WTC11 (cell line): Measurements from ENCODE around the gene NUSAP1. TPM values are rescaled to one million over a fixed set of nuclear protein-coding genes. Genes with fewer than 3 reads are reported as not detected.
A peak's percentile ranks its signal among the peaks of the same experiment; 100 is the strongest.

Experiments
- ATAC-seq: fragments of 200-7000 bp; cut with Tn5 transposase; 2 replicates; pipeline ENCODE4 v1.10.0; 2021; ENCODE audit warnings: mild to moderate bottlenecking, moderate library complexity
- CTCF ChIA-PET: fragments of 300-600 bp; sonication (Branson Sonifier 250); formaldehyde crosslinking; loops from one replicate; lab custom pipeline; 2021; ENCODE audit warnings: antibody characterized with exemption; lab: Charles Lee
- POLR2A ChIA-PET: fragments of 350-600 bp; sonication (Branson Sonifier 250); formaldehyde crosslinking; loops from one replicate; lab custom pipeline; 2021; ENCODE audit warnings: antibody characterized with exemption; lab: Charles Lee
- DNase-seq: peaks from one replicate; pipeline ENCODE4 v3.0.0; 2021; ENCODE audit warnings: low spot score
- H3K27ac Mint-ChIP-seq: 2 replicates; pipeline ENCODE4 v1.8.0; 2021; ENCODE audit warnings: mixed read lengths
- H3K27me3 Mint-ChIP-seq: 2 replicates; pipeline ENCODE4 v1.8.0; 2021; ENCODE audit warnings: low read depth, mild to moderate bottlenecking, moderate library complexity, mixed read lengths
- H3K36me3 Mint-ChIP-seq: 2 replicates; pipeline ENCODE4 v1.8.0; 2021; ENCODE audit warnings: mixed read lengths
- H3K4me1 Mint-ChIP-seq: 2 replicates; pipeline ENCODE4 v1.8.0; 2022; ENCODE audit warnings: mixed read lengths
- H3K4me3 Mint-ChIP-seq: 2 replicates; pipeline ENCODE4 v1.8.0; 2021; ENCODE audit warnings: mild to moderate bottlenecking, moderate library complexity, mixed read lengths
- H3K9me3 Mint-ChIP-seq: 2 replicates; pipeline ENCODE4 v1.8.0; 2021; ENCODE audit warnings: mixed read lengths
- ATF1 ChIP-seq: sonication (generic); formaldehyde crosslinking; IDR thresholded peaks from 2 replicates; pipeline ENCODE4 v1.8.1; 2023; ENCODE audit warnings: mild to moderate bottlenecking, moderate library complexity, missing genetic modification reagents
- CREM ChIP-seq: sonication (generic); formaldehyde crosslinking; IDR thresholded peaks from 2 replicates; pipeline ENCODE4 v1.8.1; 2022; ENCODE audit warnings: mild to moderate bottlenecking, missing genetic modification reagents, moderate library complexity
- JAZF1 ChIP-seq: fragments of 250-450 bp; sonication (Bioruptor Pico); IDR thresholded peaks from 2 replicates; pipeline ENCODE4 v1.9.0; 2021; ENCODE audit warnings: moderate library complexity, mild to moderate bottlenecking, inconsistent platforms
- KAT7 ChIP-seq: sonication (generic); formaldehyde crosslinking; IDR thresholded peaks from 2 replicates; pipeline ENCODE4 v1.8.1; 2023; ENCODE audit warnings: missing genetic modification reagents, mild to moderate bottlenecking, borderline replicate concordance
- NFATC4 ChIP-seq: fragments of 250-450 bp; sonication (Bioruptor Pico); IDR thresholded peaks from 2 replicates; pipeline ENCODE4 v1.9.0; 2021; ENCODE audit warnings: mild to moderate bottlenecking
- NFYB ChIP-seq: sonication (generic); formaldehyde crosslinking; conservative IDR thresholded peaks from 2 replicates; pipeline ENCODE4 v1.8.0; 2022; ENCODE audit warnings: low read depth, missing genetic modification reagents
- NR2C2 ChIP-seq: sonication (generic); formaldehyde crosslinking; IDR thresholded peaks from 2 replicates; pipeline ENCODE4 v1.8.0; 2022; ENCODE audit warnings: mild to moderate bottlenecking, missing genetic modification reagents
- NR3C1 ChIP-seq: sonication (generic); formaldehyde crosslinking; conservative IDR thresholded peaks from 2 replicates; pipeline ENCODE4 v1.8.1; 2023; ENCODE audit warnings: low read depth, mild to moderate bottlenecking, missing genetic modification reagents
- OVOL2 ChIP-seq: fragments of 250-450 bp; sonication (Bioruptor Pico); IDR thresholded peaks from 2 replicates; pipeline ENCODE4 v1.9.0; 2021; ENCODE audit warnings: mild to moderate bottlenecking, borderline replicate concordance
- SMAD4 ChIP-seq: sonication (generic); formaldehyde crosslinking; IDR thresholded peaks from 2 replicates; pipeline ENCODE4 v1.8.0; 2022; ENCODE audit warnings: mild to moderate bottlenecking, missing genetic modification reagents
- SOX15 ChIP-seq: fragments of 250-450 bp; sonication (Bioruptor Pico); IDR thresholded peaks from 2 replicates; pipeline ENCODE4 v1.9.0; 2021; ENCODE audit warnings: mild to moderate bottlenecking
- TEAD1 ChIP-seq: sonication (generic); formaldehyde crosslinking; IDR thresholded peaks from 2 replicates; pipeline ENCODE4 v1.8.0; 2022; ENCODE audit warnings: mild to moderate bottlenecking, missing genetic modification reagents
- TP53 ChIP-seq: sonication (generic); formaldehyde crosslinking; IDR thresholded peaks from 2 replicates; pipeline ENCODE4 v1.8.1; 2023; ENCODE audit warnings: mild to moderate bottlenecking, missing genetic modification reagents
- ZBTB21 ChIP-seq: sonication (generic); formaldehyde crosslinking; IDR thresholded peaks from 2 replicates; pipeline ENCODE4 v1.8.1; 2023; ENCODE audit warnings: mild to moderate bottlenecking, missing genetic modification reagents, borderline replicate concordance
- ZNF232 ChIP-seq: sonication (generic); formaldehyde crosslinking; IDR thresholded peaks from 2 replicates; pipeline ENCODE4 v1.8.0; 2022; ENCODE audit warnings: mild to moderate bottlenecking, missing genetic modification reagents
- ZNF396 ChIP-seq: fragments of 250-450 bp; sonication (Bioruptor Pico); IDR thresholded peaks from 2 replicates; pipeline ENCODE4 v1.8.0; 2021; ENCODE audit warnings: mild to moderate bottlenecking, moderate library complexity, borderline replicate concordance
- total RNA-seq: library from RNA; stranded (reverse); gene quantifications from 3 replicates; pipeline ENCODE4 v1.2.3, GENCODE V29; 2021
- TF ChIP-seq, protein P1 (sequence below): sonication (generic); formaldehyde crosslinking; IDR thresholded peaks from 2 replicates; pipeline ENCODE4 v1.8.1; 2022; ENCODE audit warnings: low read depth, mild to moderate bottlenecking, moderate library complexity, missing genetic modification reagents, borderline replicate concordance
- TF ChIP-seq, protein P2 (sequence below): fragments of 200-600 bp; IDR thresholded peaks from 2 replicates; pipeline ENCODE4 v1.8.0; 2022; ENCODE audit warnings: antibody characterized with exemption
- TF ChIP-seq, protein P3 (sequence below): sonication (generic); formaldehyde crosslinking; conservative IDR thresholded peaks from 2 replicates; pipeline ENCODE4 v1.8.1; 2023; ENCODE audit warnings: mild to moderate bottlenecking, low read depth, missing genetic modification reagents, moderate library complexity
- TF ChIP-seq, protein P4 (sequence below): fragments of 250-450 bp; sonication (Bioruptor Pico); IDR thresholded peaks from 2 replicates; pipeline ENCODE4 v1.9.0; 2021; ENCODE audit warnings: mild to moderate bottlenecking
- TF ChIP-seq, protein P5 (sequence below): sonication (generic); formaldehyde crosslinking; IDR thresholded peaks from 2 replicates; pipeline ENCODE4 v1.8.1; 2022; ENCODE audit warnings: missing genetic modification reagents, borderline replicate concordance
- TF ChIP-seq, protein P6 (sequence below): sonication (generic); formaldehyde crosslinking; IDR thresholded peaks from 2 replicates; pipeline ENCODE4 v1.8.0; 2022; ENCODE audit warnings: mild to moderate bottlenecking, missing genetic modification reagents

Gene NUSAP1
- total RNA-seq, 1 experiment from 2014 or later, result 135 TPM

DNA sequence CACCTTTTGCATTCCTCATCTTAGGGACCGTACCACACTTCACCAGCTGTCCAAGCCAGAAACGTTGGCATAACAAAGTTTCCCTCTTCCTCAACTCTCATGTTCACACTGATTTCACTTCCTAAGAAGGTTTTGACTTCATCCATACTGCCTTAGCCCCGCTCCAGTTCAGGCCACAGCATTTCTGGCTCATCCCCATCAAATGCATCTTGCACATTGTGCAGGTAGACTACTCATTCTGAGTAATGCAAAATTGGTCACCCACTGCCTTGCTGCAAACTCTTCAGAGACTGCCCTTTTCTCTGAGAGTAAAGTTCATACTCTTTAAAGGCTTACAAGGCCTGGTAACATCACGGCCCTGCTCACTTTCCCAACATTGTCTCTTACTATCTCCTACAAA lies 8.8 kb downstream of the NUSAP1 start:
- POLR2A ChIA-PET, result no interaction called here
- no peaks in the 10 kb centered on the region for H3K27me3 Mint-ChIP-seq
- CTCF ChIA-PET, result no interaction called here
- TF ChIP-seq ZBTB21 (no peak), TP53 (no peak), SMAD4 (CRISPR knock-in tag) (no peak), JAZF1 (no peak), NR3C1 (CRISPR knock-in tag) (no peak), NFYB (CRISPR knock-in tag) (no peak), OVOL2 (CRISPR knock-in tag) (no peak), ZNF232 (CRISPR knock-in tag) (no peak), SOX15 (CRISPR knock-in tag) (no peak), KAT7 (CRISPR knock-in tag) (no peak)
- TF ChIP-seq, protein P1, sequence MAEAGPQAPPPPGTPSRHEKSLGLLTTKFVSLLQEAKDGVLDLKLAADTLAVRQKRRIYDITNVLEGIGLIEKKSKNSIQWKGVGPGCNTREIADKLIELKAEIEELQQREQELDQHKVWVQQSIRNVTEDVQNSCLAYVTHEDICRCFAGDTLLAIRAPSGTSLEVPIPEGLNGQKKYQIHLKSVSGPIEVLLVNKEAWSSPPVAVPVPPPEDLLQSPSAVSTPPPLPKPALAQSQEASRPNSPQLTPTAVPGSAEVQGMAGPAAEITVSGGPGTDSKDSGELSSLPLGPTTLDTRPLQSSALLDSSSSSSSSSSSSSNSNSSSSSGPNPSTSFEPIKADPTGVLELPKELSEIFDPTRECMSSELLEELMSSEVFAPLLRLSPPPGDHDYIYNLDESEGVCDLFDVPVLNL (CRISPR knock-in tag), result no peak
- TF ChIP-seq, protein P2, sequence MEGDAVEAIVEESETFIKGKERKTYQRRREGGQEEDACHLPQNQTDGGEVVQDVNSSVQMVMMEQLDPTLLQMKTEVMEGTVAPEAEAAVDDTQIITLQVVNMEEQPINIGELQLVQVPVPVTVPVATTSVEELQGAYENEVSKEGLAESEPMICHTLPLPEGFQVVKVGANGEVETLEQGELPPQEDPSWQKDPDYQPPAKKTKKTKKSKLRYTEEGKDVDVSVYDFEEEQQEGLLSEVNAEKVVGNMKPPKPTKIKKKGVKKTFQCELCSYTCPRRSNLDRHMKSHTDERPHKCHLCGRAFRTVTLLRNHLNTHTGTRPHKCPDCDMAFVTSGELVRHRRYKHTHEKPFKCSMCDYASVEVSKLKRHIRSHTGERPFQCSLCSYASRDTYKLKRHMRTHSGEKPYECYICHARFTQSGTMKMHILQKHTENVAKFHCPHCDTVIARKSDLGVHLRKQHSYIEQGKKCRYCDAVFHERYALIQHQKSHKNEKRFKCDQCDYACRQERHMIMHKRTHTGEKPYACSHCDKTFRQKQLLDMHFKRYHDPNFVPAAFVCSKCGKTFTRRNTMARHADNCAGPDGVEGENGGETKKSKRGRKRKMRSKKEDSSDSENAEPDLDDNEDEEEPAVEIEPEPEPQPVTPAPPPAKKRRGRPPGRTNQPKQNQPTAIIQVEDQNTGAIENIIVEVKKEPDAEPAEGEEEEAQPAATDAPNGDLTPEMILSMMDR, result no peak
- TF ChIP-seq, all 79 proteins: peak for 0
- no peak overlapping the region for H3K4me3 Mint-ChIP-seq
- H3K36me3 Mint-ChIP-seq, result peaks cover 77% of the 10 kb centered on the region
- H3K9me3 Mint-ChIP-seq, result no peaks in the 10 kb centered on the region
- peak overlapping the region; percentile 55 for H3K27ac Mint-ChIP-seq
- ATAC-seq (no peak), DNase-seq (no peak)
- no peaks in the 10 kb centered on the region for H3K4me1 Mint-ChIP-seq

DNA sequence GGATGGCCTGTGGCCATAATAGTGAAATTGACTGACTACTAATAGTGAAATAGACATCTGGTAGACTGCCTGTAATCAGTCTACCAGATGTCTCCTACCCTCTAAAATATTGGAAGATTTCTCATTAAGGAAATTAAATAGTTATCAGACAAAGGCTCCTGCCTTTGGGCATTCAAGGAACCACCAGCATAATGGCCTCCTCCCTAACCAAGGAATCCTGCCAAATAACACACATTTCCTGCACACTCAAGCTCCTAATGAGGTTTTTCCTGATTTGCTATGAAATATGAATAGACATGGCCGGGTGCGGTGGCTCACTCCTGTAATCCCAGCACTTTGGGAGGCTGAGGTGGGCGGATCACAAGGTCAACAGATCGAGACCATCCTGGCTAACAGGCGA lies 14.6 kb downstream of the NUSAP1 start:
- Mint-ChIP-seq H3K4me3 (no peak overlapping the region), H3K27me3 (no peaks in the 10 kb centered on the region), H3K27ac (no peak overlapping the region), H3K9me3 (no peaks in the 10 kb centered on the region), H3K36me3 (peaks cover 81% of the 10 kb centered on the region), H3K4me1 (no peaks in the 10 kb centered on the region)
- POLR2A ChIA-PET, result no interaction called here
- DNase-seq (no peak), ATAC-seq (no peak)
- CTCF ChIA-PET, result no interaction called here
- TF ChIP-seq NR2C2 (CRISPR knock-in tag), result no peak
- TF ChIP-seq, all 79 proteins: peak for 0

DNA sequence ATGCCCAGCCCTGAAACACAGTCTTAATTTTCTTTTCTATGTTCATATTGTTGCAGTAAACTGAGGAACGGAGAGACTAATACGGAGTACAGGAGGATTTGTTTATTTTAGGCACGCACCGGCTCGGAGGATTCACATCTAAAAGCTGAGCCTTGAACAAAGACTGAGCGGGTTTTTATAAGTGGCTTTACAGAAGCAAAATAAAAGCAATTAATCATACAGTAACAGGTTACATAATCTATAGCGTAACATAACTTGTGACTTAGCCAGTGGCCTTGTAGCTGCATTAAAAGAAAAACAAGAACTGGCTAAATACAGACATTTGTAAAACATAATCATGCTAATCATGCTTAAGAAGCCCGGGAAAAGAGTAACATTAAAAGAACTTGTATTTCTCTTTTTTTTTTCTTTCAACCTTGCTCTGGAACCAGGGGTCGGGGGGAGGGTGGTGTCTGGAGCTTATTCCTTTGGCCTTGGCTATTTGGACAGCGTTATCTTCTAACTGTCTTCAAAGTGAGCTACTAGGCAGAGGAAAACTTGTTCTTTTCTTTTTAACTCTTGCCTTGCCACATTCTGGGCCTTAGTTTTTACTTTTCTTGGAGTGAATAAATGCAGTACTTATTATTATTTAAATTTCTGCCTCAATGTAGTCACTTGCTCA lies 17.5 kb downstream of the NUSAP1 start:
- Mint-ChIP-seq H3K27ac (no peak overlapping the region), H3K4me1 (no peaks in the 10 kb centered on the region), H3K4me3 (no peak overlapping the region), H3K27me3 (no peaks in the 10 kb centered on the region), H3K9me3 (no peaks in the 10 kb centered on the region), H3K36me3 (peaks cover 74% of the 10 kb centered on the region)
- CTCF ChIA-PET, result no interaction called here
- POLR2A ChIA-PET, result no interaction called here
- ATAC-seq, result no peak
- no peak for DNase-seq
- TF ChIP-seq CREM (CRISPR knock-in tag) (no peak), NFYB (CRISPR knock-in tag) (no peak), NFATC4 (CRISPR knock-in tag) (no peak), ZNF396 (CRISPR knock-in tag) (no peak), ATF1 (no peak), TEAD1 (CRISPR knock-in tag) (no peak), KAT7 (CRISPR knock-in tag) (no peak)
- TF ChIP-seq, protein P3, sequence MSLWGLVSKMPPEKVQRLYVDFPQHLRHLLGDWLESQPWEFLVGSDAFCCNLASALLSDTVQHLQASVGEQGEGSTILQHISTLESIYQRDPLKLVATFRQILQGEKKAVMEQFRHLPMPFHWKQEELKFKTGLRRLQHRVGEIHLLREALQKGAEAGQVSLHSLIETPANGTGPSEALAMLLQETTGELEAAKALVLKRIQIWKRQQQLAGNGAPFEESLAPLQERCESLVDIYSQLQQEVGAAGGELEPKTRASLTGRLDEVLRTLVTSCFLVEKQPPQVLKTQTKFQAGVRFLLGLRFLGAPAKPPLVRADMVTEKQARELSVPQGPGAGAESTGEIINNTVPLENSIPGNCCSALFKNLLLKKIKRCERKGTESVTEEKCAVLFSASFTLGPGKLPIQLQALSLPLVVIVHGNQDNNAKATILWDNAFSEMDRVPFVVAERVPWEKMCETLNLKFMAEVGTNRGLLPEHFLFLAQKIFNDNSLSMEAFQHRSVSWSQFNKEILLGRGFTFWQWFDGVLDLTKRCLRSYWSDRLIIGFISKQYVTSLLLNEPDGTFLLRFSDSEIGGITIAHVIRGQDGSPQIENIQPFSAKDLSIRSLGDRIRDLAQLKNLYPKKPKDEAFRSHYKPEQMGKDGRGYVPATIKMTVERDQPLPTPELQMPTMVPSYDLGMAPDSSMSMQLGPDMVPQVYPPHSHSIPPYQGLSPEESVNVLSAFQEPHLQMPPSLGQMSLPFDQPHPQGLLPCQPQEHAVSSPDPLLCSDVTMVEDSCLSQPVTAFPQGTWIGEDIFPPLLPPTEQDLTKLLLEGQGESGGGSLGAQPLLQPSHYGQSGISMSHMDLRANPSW (CRISPR knock-in tag), result no peak
- TF ChIP-seq, protein P4, sequence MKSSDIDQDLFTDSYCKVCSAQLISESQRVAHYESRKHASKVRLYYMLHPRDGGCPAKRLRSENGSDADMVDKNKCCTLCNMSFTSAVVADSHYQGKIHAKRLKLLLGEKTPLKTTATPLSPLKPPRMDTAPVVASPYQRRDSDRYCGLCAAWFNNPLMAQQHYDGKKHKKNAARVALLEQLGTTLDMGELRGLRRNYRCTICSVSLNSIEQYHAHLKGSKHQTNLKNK (CRISPR knock-in tag), result no peak
- TF ChIP-seq, protein P5, sequence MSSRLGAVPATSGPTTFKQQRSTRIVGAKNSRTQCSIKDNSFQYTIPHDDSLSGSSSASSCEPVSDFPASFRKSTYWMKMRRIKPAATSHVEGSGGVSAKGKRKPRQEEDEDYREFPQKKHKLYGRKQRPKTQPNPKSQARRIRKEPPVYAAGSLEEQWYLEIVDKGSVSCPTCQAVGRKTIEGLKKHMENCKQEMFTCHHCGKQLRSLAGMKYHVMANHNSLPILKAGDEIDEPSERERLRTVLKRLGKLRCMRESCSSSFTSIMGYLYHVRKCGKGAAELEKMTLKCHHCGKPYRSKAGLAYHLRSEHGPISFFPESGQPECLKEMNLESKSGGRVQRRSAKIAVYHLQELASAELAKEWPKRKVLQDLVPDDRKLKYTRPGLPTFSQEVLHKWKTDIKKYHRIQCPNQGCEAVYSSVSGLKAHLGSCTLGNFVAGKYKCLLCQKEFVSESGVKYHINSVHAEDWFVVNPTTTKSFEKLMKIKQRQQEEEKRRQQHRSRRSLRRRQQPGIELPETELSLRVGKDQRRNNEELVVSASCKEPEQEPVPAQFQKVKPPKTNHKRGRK (CRISPR knock-in tag), result no peak
- TF ChIP-seq, protein P1 (CRISPR knock-in tag), result no peak
- TF ChIP-seq, protein P6, sequence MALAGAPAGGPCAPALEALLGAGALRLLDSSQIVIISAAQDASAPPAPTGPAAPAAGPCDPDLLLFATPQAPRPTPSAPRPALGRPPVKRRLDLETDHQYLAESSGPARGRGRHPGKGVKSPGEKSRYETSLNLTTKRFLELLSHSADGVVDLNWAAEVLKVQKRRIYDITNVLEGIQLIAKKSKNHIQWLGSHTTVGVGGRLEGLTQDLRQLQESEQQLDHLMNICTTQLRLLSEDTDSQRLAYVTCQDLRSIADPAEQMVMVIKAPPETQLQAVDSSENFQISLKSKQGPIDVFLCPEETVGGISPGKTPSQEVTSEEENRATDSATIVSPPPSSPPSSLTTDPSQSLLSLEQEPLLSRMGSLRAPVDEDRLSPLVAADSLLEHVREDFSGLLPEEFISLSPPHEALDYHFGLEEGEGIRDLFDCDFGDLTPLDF (CRISPR knock-in tag), result no peak
